Thyroid gland (tissue), 4 donors: ENCODE data around the gene RPL35A. TPM values are rescaled to one million over a fixed set of nuclear protein-coding genes. Genes with fewer than 3 reads are reported as not detected.
A peak's percentile ranks its signal among the peaks of the same experiment; 100 is the strongest.

Experiments used
- DNase-seq, 2 donors: peaks; one replicate each; pipeline ENCODE4 v3.0.0-alpha.2; 2019
- H3K27ac ChIP-seq, 3 donors: fragments of 200-600 bp; sonication (generic); 1 replicate in 2 of 3; 2 replicates in 1 of 3; pipeline ENCODE4 v1.5.1; 2016 to 2019; ENCODE audit warnings: mild to moderate bottlenecking in 1 of 3, moderate library complexity in 1 of 3
- H3K27me3 ChIP-seq: fragments of 200-600 bp; sonication (generic); one replicate; pipeline ENCODE4 v1.5.1; 2019
- H3K36me3 ChIP-seq, 2 donors: fragments of 200-600 bp; sonication (generic); one replicate each; pipeline ENCODE4 v1.5.1; 2016 to 2019
- H3K4me1 ChIP-seq, 2 donors: fragments of 200-600 bp; sonication (generic); one replicate each; pipeline ENCODE4 v1.5.1; 2017 to 2019
- H3K4me3 ChIP-seq, 3 donors: fragments of 200-600 bp; sonication (generic); replicated peaks in 1 of 3; 1 replicate in 2 of 3; 2 replicates in 1 of 3; pipeline ENCODE4 v1.5.1; 2016; ENCODE audit warnings: mild to moderate bottlenecking in 1 of 3
- H3K9me3 ChIP-seq: fragments of 200-600 bp; sonication (generic); one replicate; pipeline ENCODE4 v1.5.1; 2017
- POLR2A ChIP-seq, 2 donors: fragments of 450-650 bp; IDR thresholded peaks; one replicate each; pipeline ENCODE4 v1.6.1; 2017; ENCODE audit warnings: antibody characterized with exemption in 2 of 2, mild to moderate bottlenecking in 2 of 2, moderate library complexity in 1 of 2
- WGBS, 2 donors: methylation state at CpG; one replicate each; pipeline ENCODE4 v1.1.5; 2017; 5-methylcytosine and 5-hydroxymethylcytosine counted together
- intact Hi-C: fragments of 100-400 bp; cut with DNase I; formaldehyde crosslinking; loops from one replicate; pipeline ENCODE4 v1.15.1; 2023
- total RNA-seq, 4 donors: library from RNA; depleted of rRNA; stranded (reverse); fragments of >200 nt; gene quantifications; one replicate each; pipeline ENCODE4 v1.2.3, GENCODE V29; 2016
- TF ChIP-seq, protein P1 (sequence below), 6 experiments: fragments of 200-600 bp in 3 of 6; fragments of 450-650 bp in 3 of 6; sonication (generic) in 3 of 6; IDR thresholded peaks; one replicate each; pipeline ENCODE4 v1.5.1; 2016 to 2019; ENCODE audit warnings: antibody characterized with exemption in 6 of 6, mild to moderate bottlenecking in 2 of 6, inconsistent platforms in 1 of 6, moderate library complexity in 1 of 6

RPL35A gene
- total RNA-seq, result 1,000 to 10,000 TPM in 1 of 4 donors, 100 to 1,000 TPM in 3; 514 to 2,067 (median 704) TPM

DNA sequence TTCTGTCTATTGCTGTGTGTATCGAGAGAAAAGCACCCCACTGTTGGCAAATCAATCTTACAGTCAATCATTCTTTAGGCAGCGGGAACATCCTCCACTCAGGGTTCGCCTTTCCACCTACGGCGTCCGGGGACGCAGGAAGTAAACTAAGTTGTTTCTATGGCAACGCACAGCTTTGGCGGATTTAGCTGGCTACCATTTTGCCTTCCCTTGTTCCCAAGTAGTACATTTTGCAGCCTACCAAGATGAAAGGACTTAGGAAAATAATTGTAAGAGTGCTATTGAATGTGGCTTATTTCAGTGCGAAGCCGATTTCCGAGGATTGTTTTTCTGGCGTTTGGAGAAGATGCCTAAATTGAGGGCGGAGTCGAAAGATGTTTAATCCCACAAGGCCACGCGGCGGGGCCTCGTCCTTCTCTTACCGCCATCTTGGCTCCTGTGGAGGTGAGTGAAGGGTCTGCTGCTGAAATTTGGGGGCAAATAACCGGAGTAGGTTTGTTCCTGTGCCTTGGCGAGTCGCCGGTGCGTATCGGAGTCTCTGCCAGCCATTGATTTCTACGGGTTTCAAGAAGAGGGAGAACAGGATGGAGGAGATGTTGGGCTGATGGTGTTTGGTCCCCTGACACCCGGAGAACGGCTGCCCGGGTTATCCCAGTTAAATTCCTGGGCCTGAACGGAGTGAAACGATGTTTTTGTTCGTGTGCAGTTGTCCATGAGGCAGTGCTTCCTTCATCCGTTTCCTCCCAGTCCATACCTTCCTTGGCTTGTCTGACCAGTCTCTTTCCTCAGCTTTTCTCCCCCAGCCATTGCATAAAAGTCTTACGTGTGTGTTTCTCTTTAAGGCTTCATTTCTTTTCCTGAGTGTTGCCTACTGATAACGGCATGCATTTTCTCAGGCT is at the start of gene RPL35A:
TSS of gene RPL35A (plus strand) at position 413 of the 899 bp plus-strand sequence. CDS start 778 bp downstream, outside the sequence.
- peak; percentile 87 to 89 for DNase-seq
- WGBS, 2 donors, result 1% methylated on average over 36 of the region's 36 CpGs
- TF ChIP-seq, protein P1, sequence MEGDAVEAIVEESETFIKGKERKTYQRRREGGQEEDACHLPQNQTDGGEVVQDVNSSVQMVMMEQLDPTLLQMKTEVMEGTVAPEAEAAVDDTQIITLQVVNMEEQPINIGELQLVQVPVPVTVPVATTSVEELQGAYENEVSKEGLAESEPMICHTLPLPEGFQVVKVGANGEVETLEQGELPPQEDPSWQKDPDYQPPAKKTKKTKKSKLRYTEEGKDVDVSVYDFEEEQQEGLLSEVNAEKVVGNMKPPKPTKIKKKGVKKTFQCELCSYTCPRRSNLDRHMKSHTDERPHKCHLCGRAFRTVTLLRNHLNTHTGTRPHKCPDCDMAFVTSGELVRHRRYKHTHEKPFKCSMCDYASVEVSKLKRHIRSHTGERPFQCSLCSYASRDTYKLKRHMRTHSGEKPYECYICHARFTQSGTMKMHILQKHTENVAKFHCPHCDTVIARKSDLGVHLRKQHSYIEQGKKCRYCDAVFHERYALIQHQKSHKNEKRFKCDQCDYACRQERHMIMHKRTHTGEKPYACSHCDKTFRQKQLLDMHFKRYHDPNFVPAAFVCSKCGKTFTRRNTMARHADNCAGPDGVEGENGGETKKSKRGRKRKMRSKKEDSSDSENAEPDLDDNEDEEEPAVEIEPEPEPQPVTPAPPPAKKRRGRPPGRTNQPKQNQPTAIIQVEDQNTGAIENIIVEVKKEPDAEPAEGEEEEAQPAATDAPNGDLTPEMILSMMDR (IDR thresholded peaks at IDR 0.05), result no peak
- TF ChIP-seq POLR2A (IDR thresholded peaks at IDR 0.05), result peak; percentile 2 to 77
- Histone ChIP-seq H3K27me3 (no peaks in the 10 kb centered on the region), H3K9me3 (no peaks in the 10 kb centered on the region), H3K36me3 (peaks cover 38 to 39% of the 10 kb centered on the region in 2 donors), H3K4me3 (peak within 1 kb of the TSS; percentile 56 to 76 (median 63)), H3K4me1 (peaks cover 6 to 27% of the 10 kb centered on the region in 2 donors), H3K27ac (peak within 1 kb of the TSS; percentile 74 to 96 (median 91))
- intact Hi-C loops, result no loop called here

DNA sequence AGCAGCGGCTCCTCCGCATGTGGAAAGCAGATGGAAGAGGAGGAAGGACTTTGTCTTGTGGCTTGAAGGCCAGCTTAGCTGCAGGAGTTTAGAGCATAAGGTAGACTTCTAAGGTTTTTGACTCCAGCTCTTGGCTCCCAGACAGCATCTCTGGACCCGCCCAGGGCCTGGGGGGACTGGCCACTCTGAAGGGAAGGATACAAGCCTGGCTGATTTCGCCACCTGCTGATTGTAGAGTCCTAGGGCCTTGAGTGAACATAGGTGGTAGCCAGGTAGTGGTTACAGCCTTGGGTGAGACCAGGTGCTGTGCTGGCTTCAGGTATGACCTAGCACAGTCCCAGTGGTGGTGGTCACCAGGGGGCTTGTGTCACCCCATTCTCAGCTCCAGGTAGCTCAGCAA is 48.4 kb upstream of the RPL35A start:
- intact Hi-C loops, result no loop called here
- TF ChIP-seq, protein P1 (IDR thresholded peaks at IDR 0.05), result no peak
- TF ChIP-seq POLR2A (IDR thresholded peaks at IDR 0.05), result no peak
- 98 to 100% methylated on average over 3 to 4 of the region's 4 CpGs for WGBS, 2 donors
- H3K9me3 ChIP-seq, result no peaks in the 10 kb centered on the region
- no peak for DNase-seq
- H3K4me1 ChIP-seq, result no peaks in the 10 kb centered on the region
- no peak overlapping the region for H3K4me3 ChIP-seq
- H3K27ac ChIP-seq, result no peak overlapping the region
- no peaks in the 10 kb centered on the region for H3K27me3 ChIP-seq
- H3K36me3 ChIP-seq, result no peaks in the 10 kb centered on the region

DNA sequence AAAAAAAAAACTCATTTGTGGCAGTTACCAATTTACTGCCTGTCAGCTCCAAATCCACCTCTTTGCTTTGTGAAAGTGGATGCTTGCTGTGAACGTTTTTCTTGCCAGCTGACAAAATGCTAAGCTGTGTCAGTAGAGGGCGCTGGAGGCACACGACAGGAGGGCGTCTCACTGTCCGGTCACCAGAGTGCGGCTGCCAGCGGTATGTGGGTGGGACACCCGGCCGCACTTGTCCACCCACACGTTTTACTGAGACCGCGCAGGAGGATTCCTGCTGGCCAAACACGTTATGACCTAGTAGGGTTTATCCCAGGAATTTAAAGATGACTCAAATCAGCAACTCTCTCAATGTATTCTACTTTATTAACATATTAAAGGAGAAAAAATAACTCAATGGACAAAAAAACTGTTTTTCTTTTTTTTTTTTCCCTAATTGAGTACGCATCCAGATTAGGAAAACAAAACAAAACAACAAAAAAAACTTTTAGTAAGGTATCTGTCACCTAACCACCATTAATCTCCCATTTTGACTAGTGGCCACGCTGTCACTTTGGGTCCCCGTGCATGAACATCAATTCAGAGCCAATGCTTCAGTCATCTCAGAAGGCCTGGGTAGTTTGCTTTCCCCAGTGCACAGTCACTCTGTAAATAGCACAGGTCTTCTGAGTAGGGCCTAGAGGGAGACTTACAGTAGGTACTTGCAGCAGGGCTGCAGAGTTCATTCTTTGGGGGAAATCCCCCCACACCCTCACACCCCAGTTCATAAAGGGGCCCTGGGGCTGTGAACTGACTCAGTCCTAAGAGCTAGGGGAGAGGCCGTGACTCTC is 43.8 kb upstream of the RPL35A start:
- WGBS, 2 donors, result 18 to 20% methylated on average over 17 of the region's 17 CpGs
- peak; percentile 94 to 96 for DNase-seq
- Histone ChIP-seq H3K4me1 (no peaks in the 10 kb centered on the region), H3K36me3 (no peaks in the 10 kb centered on the region), H3K4me3 (no peak overlapping the region), H3K27ac (no peak overlapping the region), H3K9me3 (no peaks in the 10 kb centered on the region), H3K27me3 (no peaks in the 10 kb centered on the region)
- TF ChIP-seq POLR2A (IDR thresholded peaks at IDR 0.05), result no peak
- TF ChIP-seq, protein P1 (IDR thresholded peaks at IDR 0.05), result peak; percentile 72 to 97 (median 93)
- intact Hi-C loops, result no loop called here

DNA sequence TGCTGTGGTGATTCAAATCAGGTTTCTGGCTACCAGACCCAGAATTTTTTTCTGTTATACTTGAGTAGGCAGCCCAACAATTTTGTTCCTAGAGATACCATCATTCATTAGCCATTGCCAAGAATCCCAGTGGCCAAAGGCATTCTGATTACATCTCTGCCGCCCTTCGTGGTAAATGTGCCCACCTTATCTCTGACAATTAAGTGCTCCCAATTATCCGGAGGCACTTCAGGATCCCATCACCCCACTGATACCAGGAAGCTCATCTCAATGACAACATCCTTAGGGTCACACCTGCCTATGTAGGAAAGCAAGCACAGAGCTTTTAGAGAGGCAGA is 43.2 kb upstream of the RPL35A start:
- no peaks in the 10 kb centered on the region for H3K27me3 ChIP-seq
- intact Hi-C loops, result no loop called here

More for the DNA sequence above, 43.2 kb upstream of the RPL35A start:
- Histone ChIP-seq H3K36me3 (no peaks in the 10 kb centered on the region), H3K9me3 (no peaks in the 10 kb centered on the region), H3K4me1 (no peaks in the 10 kb centered on the region), H3K27ac (no peak overlapping the region), H3K4me3 (no peak overlapping the region)
- no peak for DNase-seq
- TF ChIP-seq POLR2A (IDR thresholded peaks at IDR 0.05), result no peak
- TF ChIP-seq, protein P1 (IDR thresholded peaks at IDR 0.05), result no peak
- 50 to 65% methylated on average over 3 of the region's 3 CpGs for WGBS, 2 donors
